NCI-H128 (cell line): ENCODE data around the gene GRIK1.

Experiments used
- DNase-seq: peaks from one replicate; lab custom pipeline; 2025; ENCODE audit not compliant: unreplicated experiment; lab: John Stamatoyannopoulos, UW

The GRIK1 gene

DNA sequence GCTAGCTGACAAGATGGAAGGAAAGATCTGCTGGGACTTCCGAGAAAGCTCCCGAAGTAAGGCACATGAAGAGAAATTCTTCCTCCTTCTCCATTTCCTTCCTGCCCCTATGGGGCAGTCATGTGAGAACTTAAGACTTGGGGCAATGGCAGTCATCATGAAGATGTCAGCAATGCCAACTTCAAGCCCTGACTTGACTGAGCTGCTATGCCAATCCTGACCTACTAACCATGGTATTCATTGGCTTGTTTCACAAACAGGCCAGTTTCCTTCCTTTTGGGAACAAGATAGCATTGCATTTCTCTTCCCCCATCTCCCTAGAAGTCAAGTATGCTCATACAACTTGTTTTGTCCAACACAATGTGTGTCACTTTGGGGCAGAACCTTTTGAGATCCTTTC, 25.5 kb downstream of the GRIK1 start:
- no peak for DNase-seq

DNA sequence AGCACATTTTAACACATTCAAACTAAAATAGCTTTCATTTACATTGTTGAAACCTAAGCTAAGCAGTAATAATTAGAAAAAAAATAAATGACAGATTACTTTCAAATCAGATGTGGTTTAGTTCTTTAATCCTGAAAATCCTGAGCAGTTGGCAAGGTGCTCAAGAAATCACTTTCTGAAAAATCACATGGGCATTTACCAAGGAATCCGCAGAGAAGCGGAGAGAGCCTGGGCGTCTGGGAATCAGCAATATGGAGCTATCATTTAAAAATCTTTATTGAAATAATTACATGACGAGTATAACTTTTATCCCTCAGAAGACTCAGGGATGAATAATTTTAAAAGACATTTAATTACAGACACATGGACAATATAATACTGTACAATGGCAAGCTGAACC, 30.2 kb downstream of the GRIK1 start:
- no peak for DNase-seq

DNA sequence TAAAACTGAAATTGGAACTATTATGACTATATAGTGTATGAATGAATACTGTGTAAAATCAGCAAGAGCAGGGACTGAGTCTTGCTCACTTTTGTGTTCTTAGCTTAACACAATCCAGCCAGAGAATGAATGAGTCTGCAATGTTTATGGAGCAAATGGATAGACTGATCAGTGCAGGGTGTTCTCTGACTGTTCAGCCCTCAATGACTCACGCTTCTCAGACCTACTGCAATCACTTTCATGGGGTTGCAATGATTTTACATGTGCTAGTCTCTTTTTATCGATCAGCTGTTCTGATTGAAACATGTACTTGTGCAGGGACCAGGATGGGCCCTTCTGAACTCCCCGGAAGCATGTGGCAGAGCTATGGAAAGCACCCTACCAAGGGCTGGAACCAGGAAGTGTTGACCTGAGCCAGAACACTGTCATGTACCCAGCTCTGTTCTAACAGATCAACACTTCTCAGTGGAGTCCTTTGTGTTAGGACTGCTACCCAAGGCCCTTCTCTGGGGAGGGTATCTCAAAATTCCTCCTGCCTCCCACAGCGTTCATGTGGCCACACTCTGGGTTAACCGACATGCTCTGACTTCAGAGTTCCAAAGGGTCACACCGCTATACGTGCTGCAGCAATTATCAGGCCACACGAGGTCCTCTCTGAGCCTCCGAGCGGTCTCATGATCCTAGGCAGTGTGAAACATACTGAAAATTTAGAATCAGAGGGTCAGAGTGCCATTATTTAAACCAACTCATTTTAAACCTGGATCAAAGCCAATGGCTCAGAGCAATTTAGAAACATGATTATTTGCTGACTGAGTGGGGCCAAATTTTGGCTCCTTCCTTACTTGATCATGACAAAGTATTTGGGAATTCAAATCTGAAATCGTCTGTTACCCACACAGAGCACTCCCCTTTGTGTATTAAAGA, 35.2 kb downstream of the GRIK1 start:
- DNase-seq: no peak

DNA sequence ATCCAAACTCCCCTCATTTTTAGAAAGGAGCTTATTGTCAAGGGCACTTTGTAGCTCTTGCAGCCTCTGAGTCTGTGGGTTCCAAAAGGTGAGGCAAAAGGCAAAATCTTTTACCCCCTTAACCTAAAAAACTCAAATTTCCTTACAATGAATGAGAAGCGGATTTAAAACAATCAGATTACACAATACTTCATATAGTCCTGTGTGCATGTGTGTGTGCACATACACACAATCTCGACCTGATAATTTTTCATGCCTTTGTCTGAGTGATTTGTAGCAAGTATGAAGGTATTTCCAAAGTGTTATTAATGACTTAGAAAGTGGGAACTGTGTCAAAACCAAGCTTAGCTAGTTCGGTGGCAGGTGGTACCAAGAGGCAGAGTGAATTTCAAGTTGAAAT, 42.9 kb downstream of the GRIK1 start:
- DNase-seq: no peak

DNA sequence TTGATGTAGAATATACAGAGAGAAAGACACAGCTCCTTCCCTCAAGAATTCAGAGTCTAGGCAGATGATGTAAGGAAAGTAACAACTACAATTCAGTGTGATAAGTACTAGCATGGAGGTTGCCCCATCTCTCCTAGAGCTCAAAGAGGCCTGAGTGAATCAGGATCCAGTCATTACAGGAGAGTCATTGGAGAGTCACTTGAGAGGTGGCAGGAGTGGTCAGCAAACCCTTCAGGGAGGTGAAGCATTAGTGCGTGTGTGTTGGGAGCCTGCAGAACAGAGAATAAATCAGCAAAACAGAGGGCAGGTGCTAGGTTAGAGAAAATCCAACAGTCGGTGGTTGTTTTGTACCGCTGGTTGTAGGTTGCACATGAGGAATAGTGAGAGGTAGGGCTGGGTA, 46.1 kb downstream of the GRIK1 start:
- no peak for DNase-seq

DNA sequence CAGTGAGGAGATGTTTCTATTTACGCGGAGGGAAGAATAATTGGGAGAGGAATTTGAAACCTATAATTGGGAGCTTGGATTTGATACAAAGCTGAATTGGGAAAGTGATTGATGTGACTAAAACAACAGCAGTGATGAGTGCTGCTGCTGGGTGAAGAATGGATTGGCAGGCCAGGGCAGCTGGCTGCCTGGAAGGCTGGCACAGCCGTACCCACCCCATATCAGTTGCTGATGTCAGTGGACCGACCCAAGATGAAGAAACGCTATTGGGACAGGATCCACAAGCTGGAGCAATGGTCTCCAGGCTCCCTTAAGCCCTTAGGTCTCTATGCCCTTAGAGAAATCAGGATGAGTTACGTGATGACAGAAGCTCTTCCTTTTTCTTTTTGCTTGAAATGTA, 47.4 kb downstream of the GRIK1 start:
- no peak for DNase-seq

DNA sequence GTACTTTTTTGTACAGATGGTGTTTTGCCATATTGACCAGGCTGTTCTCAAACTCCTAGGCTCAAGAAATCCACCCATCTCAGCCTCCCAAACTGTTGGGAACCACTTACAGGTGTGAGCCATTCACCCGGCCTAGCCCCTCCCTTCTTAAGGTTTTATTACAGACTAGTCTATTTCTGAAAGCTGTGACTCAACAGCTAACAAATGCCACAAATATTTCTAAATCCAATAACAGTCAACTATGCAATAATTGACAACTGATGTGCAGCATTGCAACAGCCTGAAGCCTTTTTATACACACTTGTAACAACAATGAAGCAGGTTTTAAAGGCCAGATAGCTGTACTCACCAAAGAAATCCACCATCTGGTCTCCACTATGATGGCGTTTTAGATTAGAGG, 51.4 kb downstream of the GRIK1 start:
- DNase-seq: no peak

DNA sequence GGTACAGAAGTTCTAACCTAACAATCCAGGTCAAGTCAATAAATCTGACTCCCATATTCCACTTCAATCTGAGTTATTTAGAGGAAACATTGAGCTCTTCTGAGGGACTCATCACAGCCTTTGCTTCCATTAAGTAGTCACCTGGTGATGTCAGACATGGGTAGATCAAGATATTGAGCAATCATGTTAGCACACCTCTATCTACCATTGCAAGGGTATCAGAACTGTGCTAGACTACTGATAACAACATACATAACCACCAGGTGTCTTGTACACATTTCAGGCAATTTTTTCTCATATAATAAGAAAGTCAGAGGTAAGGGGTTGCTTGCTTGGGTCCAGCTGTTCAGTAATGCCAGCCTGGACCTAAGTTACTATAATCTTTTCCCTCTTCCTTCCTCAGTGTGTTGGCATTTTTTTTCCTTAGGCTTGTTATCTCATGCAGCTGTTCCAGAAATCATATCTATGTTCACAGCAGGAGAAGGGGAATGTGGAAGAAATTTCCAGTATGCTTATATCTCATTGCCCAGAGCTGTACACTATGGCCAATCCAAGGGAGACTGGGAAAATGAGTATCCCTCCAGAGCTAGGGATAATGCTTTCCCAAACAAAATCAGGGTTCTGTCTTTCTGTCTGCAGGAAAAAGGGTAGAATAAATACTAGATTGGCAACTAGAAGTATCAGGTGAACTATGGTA, 52.3 kb downstream of the GRIK1 start:
- DNase-seq: no peak

DNA sequence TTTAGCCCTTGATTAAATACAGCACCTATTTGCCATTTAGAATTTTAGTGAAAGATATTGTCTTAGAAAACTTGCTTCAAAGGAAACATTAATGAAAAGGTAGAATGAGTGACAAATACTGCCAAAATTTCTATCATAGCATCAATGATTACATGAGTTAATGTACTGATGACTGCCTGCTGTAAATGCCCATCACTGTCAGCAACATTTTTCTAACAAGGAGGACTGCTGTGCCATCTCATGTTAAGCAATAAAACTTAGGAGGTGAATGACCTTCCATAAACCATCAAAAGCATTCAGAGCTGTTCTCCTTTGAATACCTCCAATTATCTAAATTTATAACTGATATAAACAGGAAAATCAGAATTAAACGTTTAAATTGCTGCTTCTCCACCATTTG, 54.3 kb downstream of the GRIK1 start:
- no peak for DNase-seq

DNA sequence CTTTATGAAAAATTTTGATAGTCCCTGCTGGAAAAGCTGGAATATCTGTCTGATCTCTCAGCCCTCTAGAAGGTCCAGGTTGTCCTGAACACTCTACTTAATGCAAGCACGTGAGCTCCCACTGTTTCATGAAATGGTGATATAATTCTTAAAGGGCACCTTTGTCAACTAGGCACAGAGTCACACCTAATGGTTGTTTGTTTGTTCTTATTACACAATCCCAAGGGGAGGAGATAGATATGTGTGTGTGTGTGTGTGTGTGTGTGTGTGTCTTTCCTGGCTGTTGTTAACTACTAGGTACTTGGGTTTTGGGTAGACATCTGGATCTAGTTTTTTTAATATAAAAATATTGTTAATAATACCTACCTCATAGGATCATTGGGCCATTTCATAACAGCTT, 63.9 kb downstream of the GRIK1 start:
- DNase-seq: no peak

DNA sequence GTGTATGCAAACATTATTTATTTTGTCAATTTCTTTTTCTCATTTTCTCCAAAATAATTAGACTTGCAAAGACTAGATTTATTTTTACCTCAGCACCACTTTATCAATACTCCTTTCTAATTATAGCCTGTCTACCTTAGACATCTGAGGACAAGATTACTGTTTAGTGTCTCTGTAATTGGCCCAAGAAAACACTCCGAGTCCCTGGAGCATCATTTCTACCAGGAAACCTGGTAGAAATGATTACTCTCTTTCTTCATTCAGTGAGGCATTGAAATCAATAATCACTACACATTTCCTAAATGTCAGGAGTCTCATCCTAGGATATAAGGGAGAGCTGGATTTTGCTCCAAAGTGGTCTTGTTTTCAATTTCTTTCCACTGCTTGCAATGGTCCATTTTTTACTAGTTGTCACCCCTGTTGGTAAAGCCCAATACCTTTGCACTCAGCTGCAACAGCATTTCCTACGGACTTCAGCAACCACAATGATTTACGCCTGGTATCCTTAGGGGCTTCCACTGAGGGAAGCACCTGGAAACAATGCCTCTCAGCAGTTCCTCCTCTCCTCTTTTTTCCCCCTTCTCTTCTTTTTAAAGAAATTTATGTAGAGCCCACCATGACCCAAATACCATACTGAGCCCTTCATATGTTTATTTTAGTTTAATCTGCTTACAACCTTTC, 64.6 kb downstream of the GRIK1 start:
- no peak for DNase-seq

DNA sequence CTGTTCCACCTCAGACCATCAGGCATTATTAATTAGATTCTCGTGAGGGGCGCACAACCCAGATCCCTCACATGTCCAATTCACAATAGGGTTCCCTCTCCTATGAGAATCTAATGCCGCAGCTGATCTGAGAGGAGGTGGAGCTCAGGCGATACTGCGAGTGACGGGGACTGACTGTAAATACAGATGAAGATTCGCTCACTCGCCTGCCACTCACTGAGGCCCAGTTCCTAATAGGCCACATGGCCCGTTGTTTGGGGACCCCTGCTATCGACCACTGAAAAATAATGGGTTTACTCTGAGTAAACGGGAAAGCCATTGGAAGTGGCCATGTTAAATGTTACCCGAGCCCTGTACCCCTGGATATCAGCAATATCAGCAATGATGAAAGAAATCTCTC, 65.9 kb downstream of the GRIK1 start:
- DNase-seq: no peak

DNA sequence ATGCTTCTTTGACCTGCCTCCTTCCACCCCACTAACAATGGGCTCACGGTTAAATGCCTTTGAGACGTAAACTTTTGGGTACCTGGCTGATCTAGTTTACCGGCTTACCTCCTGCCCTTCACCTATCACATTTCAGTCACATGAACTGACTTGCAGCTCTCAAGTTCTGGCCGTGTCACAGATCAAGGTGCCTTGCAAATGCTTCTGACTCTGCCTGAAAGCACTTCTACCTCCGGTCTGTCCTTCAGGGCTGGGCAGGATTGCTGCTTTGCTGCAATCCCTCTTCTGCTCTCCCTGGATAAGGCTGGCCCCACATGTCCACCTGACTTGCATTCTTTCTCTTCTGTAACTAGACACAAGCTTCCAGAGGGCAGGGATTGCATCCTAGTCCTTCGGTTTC, 69.0 kb downstream of the GRIK1 start:
- no peak for DNase-seq

DNA sequence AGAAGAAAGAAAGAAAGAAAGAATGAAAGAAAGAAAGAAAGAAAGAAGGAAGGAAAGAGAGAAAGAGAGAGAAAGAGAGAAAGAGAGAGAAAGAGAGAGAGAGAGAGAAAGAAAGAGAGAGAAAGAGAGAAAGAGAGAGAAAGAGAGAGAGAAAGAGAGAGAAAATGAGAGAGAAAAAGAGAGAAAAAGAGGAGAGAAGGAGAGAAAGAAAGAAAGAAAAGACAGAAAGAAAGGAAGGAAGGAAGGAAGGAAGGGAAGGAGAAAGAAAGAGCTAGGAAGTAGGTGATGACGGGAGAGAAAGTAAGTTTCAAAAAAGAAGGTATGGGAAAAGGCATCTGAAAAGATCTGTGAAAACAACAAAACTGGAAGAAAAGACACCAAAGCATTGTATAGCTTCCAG, 72.0 kb downstream of the GRIK1 start:
- no peak for DNase-seq

DNA sequence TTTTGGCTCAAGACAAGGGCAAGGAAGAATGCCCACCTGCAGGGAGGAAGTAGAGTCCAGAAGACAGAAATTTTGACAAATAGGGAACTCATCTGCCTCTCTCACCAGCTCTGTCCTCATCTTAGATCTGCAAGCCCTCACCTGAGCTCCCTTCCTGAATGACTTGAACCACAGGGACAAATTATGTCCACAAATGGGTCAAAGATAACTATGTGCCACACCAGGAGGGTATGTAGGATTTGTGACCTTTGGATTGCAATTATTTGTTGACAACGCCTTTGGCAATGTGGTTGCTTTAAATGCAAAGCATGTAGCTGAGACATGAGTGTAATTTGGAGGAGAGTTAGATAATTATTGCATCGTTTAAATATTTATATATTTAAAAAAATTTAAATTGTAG, 79.5 kb downstream of the GRIK1 start:
- no peak for DNase-seq

DNA sequence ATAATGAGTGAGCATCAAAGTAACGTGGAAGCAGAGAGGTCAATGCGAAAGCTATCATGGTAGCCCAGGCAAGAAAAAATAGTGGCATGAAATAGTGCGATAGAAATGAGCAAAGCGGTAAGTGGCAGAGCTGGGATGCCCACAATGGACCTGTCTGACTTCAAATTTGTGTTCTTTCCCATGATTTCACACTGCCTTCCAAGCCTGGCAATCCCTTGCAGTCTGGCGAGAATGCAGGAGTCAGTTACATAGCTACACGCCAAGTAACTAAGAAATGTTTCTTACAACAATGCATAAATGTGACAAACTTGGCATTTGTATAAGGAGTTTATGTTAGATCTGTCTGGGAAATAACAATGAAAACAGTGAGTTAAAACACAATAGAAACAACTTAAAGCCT, 82.6 kb downstream of the GRIK1 start:
- DNase-seq: no peak

DNA sequence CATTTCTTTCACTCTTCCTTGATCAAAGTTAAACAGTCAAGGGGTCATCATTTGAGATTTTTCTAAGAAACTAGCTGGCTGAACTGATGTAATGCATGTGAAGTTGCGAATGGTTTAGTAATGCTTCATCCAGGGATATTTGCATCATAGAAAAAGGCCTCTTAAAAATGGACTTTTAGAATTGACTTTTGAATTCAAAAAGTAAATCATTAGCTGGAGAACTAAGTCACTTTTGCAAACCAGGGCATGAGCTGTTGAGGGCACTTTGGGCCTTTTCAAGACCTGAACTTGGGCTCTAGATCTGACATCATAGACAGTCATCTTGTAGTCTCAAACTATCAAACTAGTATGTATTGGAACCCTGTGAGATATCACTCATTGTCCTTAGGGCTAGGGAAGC, 85.0 kb downstream of the GRIK1 start:
- no peak for DNase-seq

DNA sequence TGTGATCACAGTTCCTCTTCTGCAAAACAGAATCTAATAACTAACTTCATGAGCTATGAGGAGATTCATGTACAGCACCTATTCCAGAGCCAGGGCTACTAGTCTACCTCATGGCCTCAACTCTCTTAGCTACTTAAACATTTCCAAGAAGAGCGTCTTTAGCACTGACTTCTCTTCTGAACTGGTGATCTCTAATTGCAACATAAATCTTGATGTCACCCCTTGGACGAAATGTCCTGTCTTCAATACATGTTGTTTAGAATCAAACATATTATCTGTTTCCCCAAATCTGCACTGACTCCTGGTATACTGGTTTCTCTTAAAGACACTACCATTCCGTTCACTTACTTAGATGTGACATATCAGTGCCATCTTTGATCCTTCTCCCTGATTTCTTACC, 88.2 kb downstream of the GRIK1 start:
- DNase-seq: no peak

DNA sequence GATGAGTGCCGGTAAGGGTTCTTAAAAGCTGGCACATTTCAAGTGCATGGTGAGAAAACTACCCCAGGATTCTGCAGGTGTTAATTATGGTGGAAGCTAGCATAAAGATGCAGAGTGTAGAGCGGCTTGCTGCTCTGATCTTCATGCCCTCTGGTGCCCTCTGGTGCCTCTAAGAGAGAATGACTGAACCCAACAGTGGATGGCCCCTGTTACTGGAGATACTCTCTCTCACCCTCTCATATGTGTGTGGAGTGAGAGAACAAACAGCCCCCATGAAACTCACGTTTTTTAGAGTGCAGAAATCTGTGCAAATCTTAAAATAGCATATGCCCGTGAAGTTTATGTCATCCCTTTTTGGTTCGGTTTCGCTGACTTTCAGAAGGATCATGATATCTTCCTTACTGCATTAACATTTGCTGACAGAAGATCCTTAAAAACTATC, 90.0 kb downstream of the GRIK1 start:
- no peak for DNase-seq

DNA sequence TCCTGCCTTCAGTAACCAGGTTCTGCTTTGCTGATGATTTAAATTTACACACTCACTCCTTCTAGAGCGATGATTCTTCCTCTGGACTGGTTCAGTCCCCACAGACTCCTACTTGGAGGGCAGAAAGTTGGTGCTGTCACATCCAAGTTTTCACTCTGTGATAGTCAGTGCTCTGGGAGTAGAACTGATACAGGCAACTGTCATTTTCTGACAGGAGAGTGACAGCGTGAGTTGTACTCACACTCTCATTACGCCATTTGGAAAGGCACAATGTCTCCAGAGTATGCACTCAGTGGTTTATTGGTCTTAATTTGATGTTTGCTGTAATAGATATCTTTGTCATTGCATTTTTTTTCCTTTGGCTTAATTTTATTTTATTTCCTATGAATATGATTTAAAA, 96.0 kb downstream of the GRIK1 start:
- DNase-seq: no peak

DNA sequence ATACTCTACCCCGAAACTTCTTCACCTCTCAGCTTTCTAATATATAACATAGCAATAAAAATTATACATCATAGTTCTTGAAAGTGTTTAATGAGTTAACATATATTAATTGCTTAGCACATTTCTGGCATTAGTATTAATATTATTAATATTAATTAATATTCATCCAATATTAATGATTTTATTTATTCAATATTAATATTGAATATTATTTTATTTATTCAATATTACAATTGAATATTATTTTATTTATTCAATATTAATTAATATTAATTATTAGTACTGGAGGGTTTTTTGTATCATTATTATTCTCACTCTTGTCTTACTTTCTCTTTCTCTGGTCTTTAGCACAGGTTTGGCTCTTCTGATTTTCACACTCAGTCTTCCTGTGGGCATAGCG, 105.2 kb downstream of the GRIK1 start:
- DNase-seq: no peak

DNA sequence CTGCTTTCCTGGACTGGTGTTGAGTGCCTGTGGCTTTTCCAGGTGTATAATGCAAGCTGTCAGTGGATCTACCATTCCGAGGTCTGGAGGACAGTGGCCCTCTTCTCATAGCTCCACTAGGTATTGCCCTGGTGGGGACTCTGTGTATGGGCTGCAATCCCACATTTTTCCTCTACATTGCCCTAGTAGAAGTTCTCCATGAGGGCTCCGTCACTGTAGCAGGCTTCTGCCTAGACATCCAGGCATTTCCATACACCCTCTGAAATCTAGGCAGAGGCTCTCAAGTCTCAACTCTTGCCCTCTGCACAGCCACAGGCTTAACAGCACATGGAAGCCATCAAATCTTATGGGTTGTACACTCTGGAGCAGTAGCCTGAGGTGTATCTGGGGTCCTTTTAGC, 107.6 kb downstream of the GRIK1 start:
- DNase-seq: no peak
